HG03521 (cell line): Measurements from ENCODE around the gene LHPP.
"Not testable (repeated sequence)": the region's sequence is repeated elsewhere in the genome, so short reads cannot be mapped to it uniquely, and the experiment has no call there.

ENCODE experiments used
- ATAC-seq: cut with Tn5 transposase; IDR thresholded peaks from one replicate; pipeline ENCODE4 v1.9.1; 2021; ENCODE audit warnings: mild to moderate bottlenecking, moderate library complexity; ENCODE audit not compliant: unreplicated experiment

Gene LHPP

GRCh38 chr10:124534826-124535601 is 73.4 kb downstream of the LHPP start:
- no peak for ATAC-seq

- ATAC-seq: no peak
Measured at GRCh38 chr10:124535731-124536495, 74.3 kb downstream of the LHPP start.

- no peak for ATAC-seq
Measured at GRCh38 chr10:124536496-124537050, 75.0 kb downstream of the LHPP start.

- no peak for ATAC-seq
Measured at GRCh38 chr10:124537166-124537725, 75.6 kb downstream of the LHPP start.

GRCh38 chr10:124537891-124538290 is 76.3 kb downstream of the LHPP start:
- ATAC-seq: no peak

GRCh38 chr10:124538706-124539105 is 77.1 kb downstream of the LHPP start:
- ATAC-seq: no peak

- no peak for ATAC-seq
Measured at GRCh38 chr10:124539935-124540641, 78.5 kb downstream of the LHPP start.

GRCh38 chr10:124541076-124541903 is 79.7 kb downstream of the LHPP start:
- ATAC-seq: no peak

GRCh38 chr10:124542336-124542735 is 80.7 kb downstream of the LHPP start:
- no peak for ATAC-seq

GRCh38 chr10:124543146-124543545 is 81.5 kb downstream of the LHPP start:
- no peak for ATAC-seq

- no peak for ATAC-seq
Measured at GRCh38 chr10:124543971-124544370, 82.3 kb downstream of the LHPP start.

- ATAC-seq: no peak
Measured at GRCh38 chr10:124544711-124545110, 83.1 kb downstream of the LHPP start.

- ATAC-seq: no peak
Measured at GRCh38 chr10:124545351-124546054, 83.9 kb downstream of the LHPP start.

- ATAC-seq: no peak
Measured at GRCh38 chr10:124546055-124546369, 84.4 kb downstream of the LHPP start.

- no peak for ATAC-seq
Measured at GRCh38 chr10:124546957-124547646, 85.5 kb downstream of the LHPP start.

- no peak for ATAC-seq
Measured at GRCh38 chr10:124547647-124548168, 86.1 kb downstream of the LHPP start.

GRCh38 chr10:124549171-124549570 is 87.5 kb downstream of the LHPP start:
- ATAC-seq: not testable (repeated sequence)

GRCh38 chr10:124550293-124551034 is 88.8 kb downstream of the LHPP start:
- no peak for ATAC-seq
